ENCODE results near the gene OBSCN.

Gene OBSCN, protein sequence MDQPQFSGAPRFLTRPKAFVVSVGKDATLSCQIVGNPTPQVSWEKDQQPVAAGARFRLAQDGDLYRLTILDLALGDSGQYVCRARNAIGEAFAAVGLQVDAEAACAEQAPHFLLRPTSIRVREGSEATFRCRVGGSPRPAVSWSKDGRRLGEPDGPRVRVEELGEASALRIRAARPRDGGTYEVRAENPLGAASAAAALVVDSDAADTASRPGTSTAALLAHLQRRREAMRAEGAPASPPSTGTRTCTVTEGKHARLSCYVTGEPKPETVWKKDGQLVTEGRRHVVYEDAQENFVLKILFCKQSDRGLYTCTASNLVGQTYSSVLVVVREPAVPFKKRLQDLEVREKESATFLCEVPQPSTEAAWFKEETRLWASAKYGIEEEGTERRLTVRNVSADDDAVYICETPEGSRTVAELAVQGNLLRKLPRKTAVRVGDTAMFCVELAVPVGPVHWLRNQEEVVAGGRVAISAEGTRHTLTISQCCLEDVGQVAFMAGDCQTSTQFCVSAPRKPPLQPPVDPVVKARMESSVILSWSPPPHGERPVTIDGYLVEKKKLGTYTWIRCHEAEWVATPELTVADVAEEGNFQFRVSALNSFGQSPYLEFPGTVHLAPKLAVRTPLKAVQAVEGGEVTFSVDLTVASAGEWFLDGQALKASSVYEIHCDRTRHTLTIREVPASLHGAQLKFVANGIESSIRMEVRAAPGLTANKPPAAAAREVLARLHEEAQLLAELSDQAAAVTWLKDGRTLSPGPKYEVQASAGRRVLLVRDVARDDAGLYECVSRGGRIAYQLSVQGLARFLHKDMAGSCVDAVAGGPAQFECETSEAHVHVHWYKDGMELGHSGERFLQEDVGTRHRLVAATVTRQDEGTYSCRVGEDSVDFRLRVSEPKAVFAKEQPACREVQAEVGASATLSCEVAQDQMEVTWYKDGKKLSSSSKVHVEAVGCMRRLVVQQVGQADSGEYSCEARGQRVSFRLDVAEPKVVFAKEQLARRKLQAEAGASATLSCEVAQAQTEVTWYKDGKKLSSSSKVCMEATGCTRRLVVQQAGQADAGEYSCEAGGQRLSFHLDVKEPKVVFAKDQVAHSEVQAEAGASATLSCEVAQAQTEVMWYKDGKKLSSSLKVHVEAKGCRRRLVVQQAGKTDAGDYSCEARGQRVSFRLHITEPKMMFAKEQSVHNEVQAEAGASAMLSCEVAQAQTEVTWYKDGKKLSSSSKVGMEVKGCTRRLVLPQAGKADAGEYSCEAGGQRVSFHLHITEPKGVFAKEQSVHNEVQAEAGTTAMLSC (N-terminal part only)

DNA sequence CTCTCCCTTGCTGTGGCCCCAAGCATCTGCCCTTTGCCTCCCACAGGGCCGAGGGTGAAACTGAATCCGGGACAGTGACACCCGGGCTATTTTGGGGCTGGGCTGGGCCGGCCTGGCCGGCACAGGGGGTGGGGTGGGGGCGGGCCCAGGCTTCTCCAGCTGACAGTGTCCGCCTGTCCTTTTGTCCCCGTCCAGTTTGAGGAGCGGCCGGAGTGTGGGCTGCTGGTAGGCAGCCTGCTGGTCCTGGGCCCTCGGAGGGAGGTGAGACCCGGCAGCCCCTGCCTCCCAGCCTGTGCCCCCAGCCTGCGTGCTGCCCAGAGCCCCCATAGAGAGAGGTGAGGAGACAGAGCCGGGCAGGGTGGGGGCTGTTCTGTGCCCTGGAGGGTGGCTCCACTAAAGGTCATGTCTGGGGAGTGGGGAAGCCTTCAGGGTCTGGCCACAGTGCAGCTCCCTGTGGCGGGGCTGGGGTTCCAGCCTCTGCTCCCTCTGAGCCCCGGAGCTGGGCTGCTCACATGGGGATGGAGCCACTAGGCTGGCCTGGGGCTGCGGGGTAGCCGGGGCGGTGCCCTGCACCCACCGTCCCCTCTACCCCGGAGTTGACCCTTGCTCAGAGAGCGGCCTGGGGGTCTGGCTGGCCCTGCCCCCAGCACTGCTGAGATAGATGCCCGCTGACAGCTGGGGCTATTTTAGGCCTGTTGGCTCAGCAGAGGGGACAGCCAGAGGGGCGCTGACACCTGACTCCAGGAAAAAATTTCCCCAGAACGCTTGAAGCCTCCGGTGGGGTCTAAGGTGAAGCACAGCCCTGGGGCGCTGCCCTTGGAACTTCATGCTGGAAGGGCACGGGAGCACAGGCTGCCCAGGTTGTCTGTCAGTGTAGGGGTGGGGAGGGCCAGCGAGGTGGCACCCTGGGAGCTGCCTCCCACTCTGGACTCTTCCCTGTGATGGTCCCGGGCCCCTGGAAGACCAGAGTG, at the start of gene OBSCN:
Gene OBSCN, plus strand, starts transcription at position 194 of the 971 bp plus-strand sequence. CDS start 3,740 bp downstream, outside the sequence.
- DNase-seq (ENCODE audit: extremely low read depth, low read depth) = no peak
- H3K4me3 ChIP-seq (replicated peaks; ENCODE audit: low read depth, low read length) = no peak within 1 kb of the TSS
- TF ChIP-seq, protein P1, sequence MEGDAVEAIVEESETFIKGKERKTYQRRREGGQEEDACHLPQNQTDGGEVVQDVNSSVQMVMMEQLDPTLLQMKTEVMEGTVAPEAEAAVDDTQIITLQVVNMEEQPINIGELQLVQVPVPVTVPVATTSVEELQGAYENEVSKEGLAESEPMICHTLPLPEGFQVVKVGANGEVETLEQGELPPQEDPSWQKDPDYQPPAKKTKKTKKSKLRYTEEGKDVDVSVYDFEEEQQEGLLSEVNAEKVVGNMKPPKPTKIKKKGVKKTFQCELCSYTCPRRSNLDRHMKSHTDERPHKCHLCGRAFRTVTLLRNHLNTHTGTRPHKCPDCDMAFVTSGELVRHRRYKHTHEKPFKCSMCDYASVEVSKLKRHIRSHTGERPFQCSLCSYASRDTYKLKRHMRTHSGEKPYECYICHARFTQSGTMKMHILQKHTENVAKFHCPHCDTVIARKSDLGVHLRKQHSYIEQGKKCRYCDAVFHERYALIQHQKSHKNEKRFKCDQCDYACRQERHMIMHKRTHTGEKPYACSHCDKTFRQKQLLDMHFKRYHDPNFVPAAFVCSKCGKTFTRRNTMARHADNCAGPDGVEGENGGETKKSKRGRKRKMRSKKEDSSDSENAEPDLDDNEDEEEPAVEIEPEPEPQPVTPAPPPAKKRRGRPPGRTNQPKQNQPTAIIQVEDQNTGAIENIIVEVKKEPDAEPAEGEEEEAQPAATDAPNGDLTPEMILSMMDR (IDR thresholded peaks at IDR 0.05; ENCODE audit: low read depth, low read length, missing control alignments) = no peak

DNA sequence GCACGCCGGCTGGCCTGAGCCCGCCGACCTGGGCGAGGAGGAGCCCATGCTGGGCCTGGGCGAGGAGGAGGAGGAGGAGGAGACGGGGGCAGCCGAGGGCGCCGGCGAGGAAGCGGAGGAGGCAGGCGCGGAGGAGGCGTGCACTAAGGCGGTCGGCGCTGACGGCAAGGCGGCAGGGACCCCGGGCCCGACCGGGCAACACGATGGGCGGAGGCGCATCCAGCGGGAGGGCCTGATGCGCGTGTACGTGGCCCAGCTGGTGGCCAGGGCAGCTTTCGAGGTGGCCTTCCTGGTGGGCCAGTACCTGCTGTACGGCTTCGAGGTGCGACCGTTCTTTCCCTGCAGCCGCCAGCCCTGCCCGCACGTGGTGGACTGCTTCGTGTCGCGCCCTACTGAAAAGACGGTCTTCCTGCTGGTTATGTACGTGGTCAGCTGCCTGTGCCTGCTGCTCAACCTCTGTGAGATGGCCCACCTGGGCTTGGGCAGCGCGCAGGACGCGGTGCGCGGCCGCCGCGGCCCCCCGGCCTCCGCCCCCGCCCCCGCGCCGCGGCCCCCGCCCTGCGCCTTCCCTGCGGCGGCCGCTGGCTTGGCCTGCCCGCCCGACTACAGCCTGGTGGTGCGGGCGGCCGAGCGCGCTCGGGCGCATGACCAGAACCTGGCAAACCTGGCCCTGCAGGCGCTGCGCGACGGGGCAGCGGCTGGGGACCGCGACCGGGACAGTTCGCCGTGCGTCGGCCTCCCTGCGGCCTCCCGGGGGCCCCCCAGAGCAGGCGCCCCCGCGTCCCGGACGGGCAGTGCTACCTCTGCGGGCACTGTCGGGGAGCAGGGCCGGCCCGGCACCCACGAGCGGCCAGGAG, 49.5 kb upstream of the OBSCN start:
- DNase-seq (ENCODE audit: extremely low read depth, low read depth) = no peak
- no peak overlapping the region for H3K4me3 ChIP-seq (replicated peaks; ENCODE audit: low read depth, low read length)
- TF ChIP-seq, protein P1 (IDR thresholded peaks at IDR 0.05; ENCODE audit: low read depth, low read length, missing control alignments) = no peak

DNA sequence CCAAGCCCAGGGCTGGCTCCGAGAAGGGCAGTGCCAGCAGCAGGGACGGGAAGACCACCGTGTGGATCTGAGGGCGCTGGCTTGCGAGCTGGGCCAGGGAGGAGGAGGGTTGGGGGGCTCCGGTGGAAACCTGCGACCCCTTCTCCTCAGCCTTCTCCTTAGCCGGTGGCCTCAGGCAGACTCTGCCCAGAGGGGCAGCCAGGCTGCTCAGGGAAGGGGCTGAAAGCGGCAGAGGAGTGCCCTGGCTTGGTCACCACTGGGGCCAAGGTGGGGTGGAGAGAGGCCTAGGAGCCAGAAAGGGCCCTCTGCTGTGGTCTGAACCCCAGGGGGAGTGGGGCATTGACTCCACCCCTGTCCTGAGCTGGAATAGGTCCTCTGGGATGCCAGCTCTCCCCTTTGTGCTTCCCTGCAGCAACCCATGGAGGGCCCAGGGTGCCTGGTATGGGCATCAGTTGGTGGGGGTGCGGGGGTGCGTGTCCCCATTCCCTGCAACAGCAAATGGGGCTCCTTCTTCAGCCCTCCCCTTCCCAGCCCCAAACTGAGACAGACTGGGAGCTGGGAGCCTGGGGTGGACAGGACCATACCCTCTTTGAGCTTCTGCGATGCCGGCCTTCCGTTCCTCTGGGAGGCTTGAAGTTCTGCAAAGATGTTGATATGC, 48.7 kb upstream of the OBSCN start:
- H3K4me3 ChIP-seq (replicated peaks; ENCODE audit: low read depth, low read length) = no peak overlapping the region
- DNase-seq (ENCODE audit: extremely low read depth, low read depth) = no peak
- TF ChIP-seq, protein P1 (IDR thresholded peaks at IDR 0.05; ENCODE audit: low read depth, low read length, missing control alignments) = no peak

DNA sequence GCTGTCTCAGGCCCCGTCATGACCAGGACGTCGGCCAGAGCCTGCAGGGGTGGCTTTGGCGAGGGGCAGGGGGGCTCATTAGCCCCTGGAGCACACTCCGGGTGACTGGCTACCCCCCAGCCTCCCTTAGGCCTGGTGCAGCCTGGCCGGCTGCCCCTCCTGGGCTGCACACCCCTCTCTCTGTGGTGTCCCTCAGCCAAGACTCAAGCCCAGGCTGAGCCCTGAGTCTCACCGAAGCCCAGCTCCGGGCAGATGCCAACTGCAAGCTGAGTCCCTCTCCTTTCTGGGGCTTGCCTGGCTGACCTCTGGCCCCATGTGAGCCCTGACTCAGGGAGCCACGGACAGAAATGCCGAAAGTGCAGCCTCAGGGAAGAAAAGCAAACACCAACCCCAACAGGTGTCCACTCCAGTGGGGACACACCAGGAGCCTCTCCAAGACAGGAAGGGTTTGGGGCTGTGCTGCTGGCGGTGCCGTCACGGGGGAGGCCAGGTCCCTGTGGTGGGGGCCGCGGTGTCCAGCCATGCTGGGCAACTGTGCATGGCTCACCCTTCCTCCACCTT, 47.6 kb upstream of the OBSCN start:
- DNase-seq (ENCODE audit: extremely low read depth, low read depth) = no peak
- no peak overlapping the region for H3K4me3 ChIP-seq (replicated peaks; ENCODE audit: low read depth, low read length)
- TF ChIP-seq, protein P1 (IDR thresholded peaks at IDR 0.05; ENCODE audit: low read depth, low read length, missing control alignments) = no peak

DNA sequence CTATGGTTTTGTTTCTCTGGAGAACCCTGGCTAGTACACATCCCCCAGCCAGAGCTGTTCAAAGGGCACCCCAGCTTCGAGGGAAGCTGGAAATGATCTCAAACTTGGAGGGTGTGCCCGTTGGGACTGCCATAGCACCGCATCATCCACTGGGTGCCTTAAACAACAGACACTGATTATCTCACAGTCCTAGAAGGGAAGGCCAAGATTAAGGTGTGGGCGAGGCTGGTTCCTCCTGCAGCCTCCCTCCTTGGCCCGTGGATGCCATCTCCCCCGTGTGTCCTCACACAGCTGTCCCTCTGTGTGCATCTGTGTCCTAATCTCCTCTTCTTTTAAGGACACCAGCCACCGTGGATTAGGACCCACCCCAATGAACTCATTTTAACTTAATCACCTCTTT, 46.5 kb upstream of the OBSCN start:
- no peak for DNase-seq (ENCODE audit: extremely low read depth, low read depth)
- TF ChIP-seq, protein P1 (IDR thresholded peaks at IDR 0.05; ENCODE audit: low read depth, low read length, missing control alignments) = no peak
- no peak overlapping the region for H3K4me3 ChIP-seq (replicated peaks; ENCODE audit: low read depth, low read length)

Data from HFF-Myc (cell line).